B cell (primary cell): ENCODE measurements around the gene MCHR1. TPM values are rescaled to one million over a fixed set of nuclear protein-coding genes. Genes with fewer than 3 reads are reported as not detected.
A peak's percentile ranks its signal among the peaks of the same experiment; 100 is the strongest.

ENCODE experiments used
- ATAC-seq: fragments of 200-7000 bp; cut with Tn5 transposase; one replicate; pipeline ENCODE4 v1.10.0; 2021; ENCODE audit warnings: low read depth, mild to moderate bottlenecking, moderate number of reproducible peaks, moderate library complexity
- CTCF ChIA-PET: fragments of 350-600 bp; sonication (Branson Sonifier 250); formaldehyde crosslinking; loops from one replicate; lab custom pipeline; 2021; ENCODE audit warnings: antibody characterized with exemption, inconsistent platforms; lab: Charles Lee
- POLR2A ChIA-PET: fragments of 350-600 bp; sonication (Branson Sonifier 250); formaldehyde crosslinking; loops from one replicate; lab custom pipeline; 2021; ENCODE audit warnings: antibody characterized with exemption; lab: Charles Lee
- DNase-seq: peaks from one replicate; pipeline ENCODE4 v3.0.0; 2013
- H2AFZ ChIP-seq: 2 replicates; pipeline ENCODE4 v1.6.1; 2012; ENCODE audit warnings: mild to moderate bottlenecking, low read depth, low read length; ENCODE audit not compliant: insufficient read depth, poor library complexity, severe bottlenecking
- H3K27ac ChIP-seq, 2 donors: 1 replicate in 1 of 2; 2 replicates in 1 of 2; pipeline ENCODE4 v1.5.1; 2012 to 2013; ENCODE audit warnings: low read length in 2 of 2, mild to moderate bottlenecking in 2 of 2, moderate library complexity in 1 of 2
- H3K27me3 ChIP-seq, 4 experiments: fragments of 200-600 bp in 1 of 4; sonication (generic) in 1 of 4; replicated peaks in 1 of 4; 1 replicate in 2 of 4; 2 replicates in 2 of 4; pipeline versions ENCODE4 v1.6.1 to v1.7.0; 2013 to 2016; ENCODE audit warnings: low read length in 3 of 4, mild to moderate bottlenecking in 2 of 4, mixed read lengths in 1 of 4, moderate library complexity in 1 of 4; ENCODE audit not compliant: insufficient read depth in 4 of 4, control insufficient read depth in 3 of 4; ENCODE audit errors: control extremely low read depth in 1 of 4
- H3K36me3 ChIP-seq, 2 experiments: replicated peaks in 1 of 2; 1 replicate in 1 of 2; 2 replicates in 1 of 2; pipeline versions ENCODE4 v1.6.1 to v1.7.1; 2013; ENCODE audit warnings: low read length in 1 of 2; ENCODE audit not compliant: insufficient read depth in 2 of 2, control insufficient read depth in 1 of 2; ENCODE audit errors: control extremely low read depth in 1 of 2, extremely low read depth in 1 of 2
- H3K4me1 ChIP-seq, 2 donors: fragments of 200-600 bp in 1 of 2; sonication (generic) in 1 of 2; 1 replicate in 1 of 2; 2 replicates in 1 of 2; pipeline versions ENCODE4 v1.5.1 to v1.6.1; 2013 to 2017; ENCODE audit warnings: low read length in 2 of 2; ENCODE audit not compliant: control insufficient read depth in 2 of 2, insufficient read depth in 2 of 2
- H3K4me2 ChIP-seq: replicated peaks from 2 replicates; pipeline ENCODE3; 2012; ENCODE audit warnings: mild to moderate bottlenecking, low read depth, low read length; ENCODE audit not compliant: poor library complexity, severe bottlenecking
- H3K4me3 ChIP-seq, 5 experiments: fragments of 200-600 bp in 1 of 5; sonication (generic) in 1 of 5; 1 replicate in 3 of 5; 2 replicates in 2 of 5; pipeline versions ENCODE4 v1.5.1 to v1.7.0; 2011 to 2016; ENCODE audit warnings: low read length in 4 of 5, mild to moderate bottlenecking in 4 of 5, low read depth in 2 of 5, control low read depth in 1 of 5, moderate library complexity in 1 of 5; ENCODE audit not compliant: insufficient read depth in 1 of 5; ENCODE audit errors: control extremely low read depth in 1 of 5, extremely low read depth in 1 of 5
- H3K79me2 ChIP-seq: fragments of 200-600 bp; sonication (generic); one replicate; pipeline ENCODE4 v1.6.0; 2016; ENCODE audit warnings: low read length; ENCODE audit not compliant: control insufficient read depth, insufficient read depth
- H3K9ac ChIP-seq: fragments of 200-600 bp; sonication (generic); 2 replicates; pipeline ENCODE4 v1.6.1; 2017; ENCODE audit warnings: mild to moderate bottlenecking, low read length, moderate library complexity
- H3K9me3 ChIP-seq, 3 donors: one replicate each; pipeline versions ENCODE4 v1.6.1 to v1.7.1; 2013; ENCODE audit warnings: low read length in 2 of 3; ENCODE audit not compliant: control insufficient read depth in 2 of 3, insufficient read depth in 1 of 3; ENCODE audit errors: control extremely low read depth in 1 of 3
- H4K20me1 ChIP-seq: 2 replicates; pipeline ENCODE4 v1.6.0; 2012; ENCODE audit warnings: mild to moderate bottlenecking, low read length; ENCODE audit not compliant: insufficient read depth, control insufficient read depth, poor library complexity, severe bottlenecking
- H3K27ac Mint-ChIP-seq: one replicate; pipeline ENCODE4 v1.8.0; 2021; ENCODE audit warnings: mixed read lengths
- H3K27me3 Mint-ChIP-seq: one replicate; pipeline ENCODE4 v1.8.0; 2021; ENCODE audit warnings: mixed read lengths
- H3K4me1 Mint-ChIP-seq: one replicate; pipeline ENCODE4 v1.8.0; 2021; ENCODE audit warnings: mixed read lengths
- H3K4me3 Mint-ChIP-seq: one replicate; pipeline ENCODE4 v1.8.0; 2021; ENCODE audit warnings: mixed read lengths
- H3K9me3 Mint-ChIP-seq: one replicate; pipeline ENCODE4 v1.8.0; 2022; ENCODE audit warnings: mixed read lengths; ENCODE audit not compliant: insufficient read depth
- CTCF ChIP-seq: fragments of 200-600 bp; IDR thresholded peaks from one replicate; pipeline ENCODE4 v1.8.0; 2022; ENCODE audit warnings: antibody characterized with exemption, mild to moderate bottlenecking
- EZH2 ChIP-seq: IDR thresholded peaks from 2 replicates; pipeline ENCODE4 v1.6.1; 2012; ENCODE audit warnings: borderline replicate concordance, low read depth, mild to moderate bottlenecking, moderate library complexity, low read length; ENCODE audit not compliant: insufficient read depth, poor library complexity, severe bottlenecking
- WGBS: methylation state at CpG from one replicate; pipeline ENCODE4 v1.1.5; 2013; ENCODE audit warnings: missing lambda C conversion rate; ENCODE audit not compliant: insufficient coverage; 5-methylcytosine and 5-hydroxymethylcytosine counted together
- intact Hi-C: fragments of 100-400 bp; cut with micrococcal nuclease; formaldehyde crosslinking; loops from one replicate; pipeline ENCODE4 v1.10.0; 2022
- polyA plus RNA-seq: library from polyadenylated mRNA; depleted of rRNA; stranded (reverse); fragments of >200 nt; gene quantifications from 2 replicates; pipeline ENCODE4 v1.2.3, GENCODE V29; 2012
- total RNA-seq, 2 donors: library from RNA; stranded (reverse); fragments of 120-200 nt in 1 of 2; gene quantifications; 1 replicate in 1 of 2; 2 replicates in 1 of 2; pipeline versions ENCODE4 v1.2.3 to v1.2.4, GENCODE V29; 2013 to 2022

MCHR1 gene
- total and polyA plus RNA-seq, 2 donors (not counting 1 experiment from before 2014, with no cell fraction given): not detected

GRCh38 chr22:40726514-40726913 lies 47.2 kb downstream of the MCHR1 start:
- Histone ChIP-seq H3K4me2 (no peak overlapping the region), H3K4me3 (no peak overlapping the region), H3K36me3 (no peaks in the 10 kb centered on the region), H3K27ac (no peak overlapping the region), H3K79me2 (no peaks in the 10 kb centered on the region), H3K9me3 (peaks cover 0 to 5% (median 0%) of the 10 kb centered on the region in 3 donors), H3K9ac (no peak overlapping the region), H3K27me3 (no peaks in the 10 kb centered on the region), H3K4me1 (peaks cover 10 to 24% of the 10 kb centered on the region in 2 donors), H4K20me1 (no peaks in the 10 kb centered on the region), H2AFZ (no peak overlapping the region)
- Mint-ChIP-seq H3K4me3 (peak overlapping the region; percentile 14), H3K9me3 (no peaks in the 10 kb centered on the region), H3K27ac (no peak overlapping the region), H3K4me1 (peaks cover 27% of the 10 kb centered on the region), H3K27me3 (peaks cover 9% of the 10 kb centered on the region)
- ATAC-seq (peak; percentile 70), DNase-seq (peak; percentile 54)
- POLR2A ChIA-PET: interaction anchor here (0.6 to 0.7 kb wide), 3 partner anchors 27 to 340 kb away, joined by 4 to 5 read pairs (median 4); no protein-coding TSS in a partner anchor
- CTCF ChIA-PET: interaction anchor here (0.7 to 1.8 kb wide), 3 partner anchors 33 to 215 kb away, joined by 4 to 9 read pairs (median 6); no protein-coding TSS in a partner anchor
- WGBS: no CpG with 5 or more reads among the region's 4 CpGs
- TF ChIP-seq CTCF: no peak
- no peak for TF ChIP-seq EZH2
- intact Hi-C loops: no loop called here
